IMR-90 (cell line): ENCODE measurements around the gene CLASRP. TPM values are rescaled to one million over a fixed set of nuclear protein-coding genes. Genes with fewer than 3 reads are reported as not detected.

Experiments
- ATAC-seq: fragments of 200-7000 bp; cut with Tn5 transposase; 2 replicates; pipeline ENCODE4 v1.9.1; 2020; ENCODE audit warnings: low read depth, mild to moderate bottlenecking, moderate library complexity
- BruUV-seq: library from RNA; stranded (reverse); fragments of 400-500 nt; replicated peaks from 2 replicates; lab custom pipeline; 2021; lab: Mats Ljungman, UMichigan
- CTCF ChIA-PET: fragments of 300-600 bp; formaldehyde crosslinking; extraction: SDS; loops from one replicate; lab custom pipeline; 2021; ENCODE audit warnings: antibody characterized with exemption; lab: Yijun Ruan, JAX
- POLR2A ChIA-PET: fragments of 300-600 bp; sonication (Branson Sonifier 250); formaldehyde crosslinking; loops from one replicate; lab custom pipeline; 2022; ENCODE audit warnings: antibody characterized with exemption; ENCODE audit not compliant: unreplicated experiment; lab: Charles Lee
- DNase-seq: peaks from one replicate; pipeline ENCODE4 v3.0.0; 2013
- H2AFZ ChIP-seq: replicated peaks from 2 replicates; pipeline ENCODE3; 2013; ENCODE audit warnings: low read length, mild to moderate bottlenecking; ENCODE audit not compliant: poor library complexity
- H2AK5ac ChIP-seq: 2 replicates; pipeline ENCODE4 v1.6.1; 2013; ENCODE audit warnings: low read depth, low read length, inconsistent platforms
- H2AK9ac ChIP-seq: replicated peaks from 2 replicates; pipeline ENCODE3; 2013; ENCODE audit warnings: mild to moderate bottlenecking, low read depth, low read length, moderate library complexity; ENCODE audit not compliant: poor library complexity
- H2BK120ac ChIP-seq: 2 replicates; pipeline ENCODE4 v1.6.1; 2013; ENCODE audit warnings: low read depth, low read length, inconsistent platforms
- H2BK15ac ChIP-seq: 3 replicates; pipeline ENCODE4 v1.6.1; 2013; ENCODE audit warnings: low read depth, low read length, inconsistent platforms
- H2BK20ac ChIP-seq: 2 replicates; pipeline ENCODE4 v1.6.1; 2013; ENCODE audit warnings: low read depth, mild to moderate bottlenecking, inconsistent platforms, low read length, moderate library complexity
- H2BK5ac ChIP-seq: 2 replicates; pipeline ENCODE4 v1.6.1; 2013; ENCODE audit warnings: mild to moderate bottlenecking, low read depth, low read length, inconsistent platforms; ENCODE audit not compliant: poor library complexity, severe bottlenecking
- H3K14ac ChIP-seq: replicated peaks from 2 replicates; pipeline ENCODE4 v1.6.1; 2013; ENCODE audit warnings: low read depth, low read length, inconsistent platforms
- H3K18ac ChIP-seq: 2 replicates; pipeline ENCODE4 v1.6.1; 2013; ENCODE audit warnings: low read depth, low read length, control low read depth
- H3K23ac ChIP-seq: 2 replicates; pipeline ENCODE4 v1.6.1; 2013; ENCODE audit warnings: low read depth, low read length, inconsistent platforms
- H3K27ac ChIP-seq: 2 replicates; pipeline ENCODE4 v1.5.1; 2013; ENCODE audit warnings: mild to moderate bottlenecking, control low read depth, low read length; ENCODE audit not compliant: insufficient read depth
- H3K27me3 ChIP-seq: 2 replicates; pipeline ENCODE4 v1.6.1; 2013; ENCODE audit warnings: low read length; ENCODE audit not compliant: control insufficient read depth, insufficient read depth
- H3K36me3 ChIP-seq: 2 replicates; pipeline ENCODE4 v1.6.1; 2013; ENCODE audit warnings: low read length, mixed read lengths; ENCODE audit not compliant: control insufficient read depth, insufficient read depth
- H3K4ac ChIP-seq: 2 replicates; pipeline ENCODE4 v1.6.1; 2013; ENCODE audit warnings: low read depth, low read length, inconsistent platforms
- H3K4me1 ChIP-seq: 2 replicates; pipeline ENCODE4 v1.6.1; 2013; ENCODE audit warnings: low read length, mixed read lengths; ENCODE audit not compliant: control insufficient read depth, insufficient read depth
- H3K4me2 ChIP-seq: 2 replicates; pipeline ENCODE4 v1.6.1; 2013; ENCODE audit warnings: low read depth, mild to moderate bottlenecking, control low read depth, low read length, moderate library complexity
- H3K4me3 ChIP-seq: 2 replicates; pipeline ENCODE4 v1.5.1; 2013; ENCODE audit warnings: low read depth, mild to moderate bottlenecking, control low read depth, low read length, moderate library complexity; ENCODE audit not compliant: insufficient read depth
- H3K56ac ChIP-seq: 2 replicates; pipeline ENCODE4 v1.6.1; 2013; ENCODE audit warnings: low read length, inconsistent platforms; ENCODE audit not compliant: insufficient read depth; ENCODE audit errors: extremely low read depth
- H3K79me1 ChIP-seq, 2 experiments: 2 replicates each; pipeline ENCODE4 v1.6.1; 2013; ENCODE audit warnings: low read length in 2 of 2, inconsistent platforms in 1 of 2, low read depth in 1 of 2
- H3K9ac ChIP-seq: 2 replicates; pipeline ENCODE4 v1.6.1; 2013; ENCODE audit warnings: low read depth, low read length, control low read depth
- H3K9me1 ChIP-seq: 2 replicates; pipeline ENCODE4 v1.6.1; 2013; ENCODE audit warnings: low read length, inconsistent platforms; ENCODE audit not compliant: insufficient read depth
- H3K9me3 ChIP-seq: 2 replicates; pipeline ENCODE4 v1.6.1; 2013; ENCODE audit warnings: low read length; ENCODE audit not compliant: control insufficient read depth, insufficient read depth
- H4K20me1 ChIP-seq: 2 replicates; pipeline ENCODE4 v1.6.1; 2013; ENCODE audit warnings: low read length, inconsistent platforms; ENCODE audit not compliant: insufficient read depth
- H4K5ac ChIP-seq: 2 replicates; pipeline ENCODE4 v1.6.1; 2013; ENCODE audit warnings: mild to moderate bottlenecking, low read depth, low read length, control low read depth
- H4K8ac ChIP-seq, 2 experiments: 2 replicates each; pipeline ENCODE4 v1.6.1; 2013; ENCODE audit warnings: low read depth in 2 of 2, low read length in 2 of 2, control low read depth in 1 of 2, inconsistent platforms in 1 of 2
- H4K91ac ChIP-seq: 2 replicates; pipeline ENCODE4 v1.6.1; 2013; ENCODE audit warnings: low read depth, low read length, inconsistent platforms; ENCODE audit not compliant: insufficient read depth
- BHLHE40 ChIP-seq: fragments of 150-350 bp; IDR thresholded peaks from 2 replicates; pipeline ENCODE4 v1.6.1; 2016; ENCODE audit warnings: mild to moderate bottlenecking, low read depth, low read length
- CEBPB ChIP-seq: IDR thresholded peaks from 2 replicates; pipeline ENCODE4 v1.6.1; 2012; ENCODE audit warnings: low read depth, low read length, improper control_type of control experiment
- CHD1 ChIP-seq: IDR thresholded peaks from 2 replicates; pipeline ENCODE4 v1.6.1; 2012; ENCODE audit warnings: low read depth, low read length, improper control_type of control experiment
- CTCF ChIP-seq: conservative IDR thresholded peaks from 2 replicates; pipeline ENCODE4 v1.5.1; 2012; ENCODE audit warnings: mild to moderate bottlenecking, low read depth, low read length, improper control_type of control experiment
- ELK1 ChIP-seq: fragments of 150-350 bp; IDR thresholded peaks from 2 replicates; pipeline ENCODE4 v1.6.1; 2016; ENCODE audit warnings: low read depth, mild to moderate bottlenecking, low read length, moderate library complexity, borderline replicate concordance
- FOS ChIP-seq: fragments of 150-350 bp; IDR thresholded peaks from 2 replicates; pipeline ENCODE4 v1.6.1; 2016; ENCODE audit warnings: low read depth, low read length
- MAFK ChIP-seq: IDR thresholded peaks from 2 replicates; pipeline ENCODE4 v1.6.1; 2012; ENCODE audit warnings: low read depth, low read length, improper control_type of control experiment
- MAZ ChIP-seq: IDR thresholded peaks from 2 replicates; pipeline ENCODE4 v1.6.1; 2012; ENCODE audit warnings: low read depth, mild to moderate bottlenecking, low read length, improper control_type of control experiment, moderate library complexity, borderline replicate concordance
- MXI1 ChIP-seq: IDR thresholded peaks from 2 replicates; pipeline ENCODE4 v1.6.1; 2012; ENCODE audit warnings: low read depth, mild to moderate bottlenecking, low read length, moderate library complexity, borderline replicate concordance
- POLR2A ChIP-seq: IDR thresholded peaks from 2 replicates; pipeline ENCODE4 v1.6.1; 2012; ENCODE audit warnings: mild to moderate bottlenecking, low read depth, low read length
- RAD21 ChIP-seq: IDR thresholded peaks from 2 replicates; pipeline ENCODE4 v1.6.1; 2012; ENCODE audit warnings: low read length, improper control_type of control experiment
- RCOR1 ChIP-seq: IDR thresholded peaks from 2 replicates; pipeline ENCODE4 v1.6.1; 2012; ENCODE audit warnings: mild to moderate bottlenecking, low read length, improper control_type of control experiment; ENCODE audit not compliant: insufficient replicate concordance
- RFX5 ChIP-seq: IDR thresholded peaks from 2 replicates; pipeline ENCODE4 v1.8.0; 2012; ENCODE audit warnings: low read depth, mild to moderate bottlenecking, low read length, moderate library complexity
- SMC3 ChIP-seq: fragments of 150-350 bp; IDR thresholded peaks from 2 replicates; pipeline ENCODE4 v1.6.1; 2016; ENCODE audit warnings: low read depth, mild to moderate bottlenecking, antibody characterized with exemption, low read length, moderate library complexity
- USF2 ChIP-seq: fragments of 150-350 bp; IDR thresholded peaks from 2 replicates; pipeline ENCODE4 v1.6.1; 2017; ENCODE audit warnings: mild to moderate bottlenecking, antibody characterized with exemption, low read length, low read depth
- WGBS, 2 experiments: methylation state at CpG; one replicate each; pipeline versions ENCODE4 v1.1.5 to v1.1.7; 2013; ENCODE audit warnings: missing lambda C conversion rate in 2 of 2; ENCODE audit not compliant: insufficient read length in 1 of 2; ENCODE audit errors: extremely low coverage in 2 of 2; 5-methylcytosine and 5-hydroxymethylcytosine counted together
- dilution Hi-C: fragments of 300-500 bp; cut with HindIII; formaldehyde crosslinking; loops from one replicate; pipeline ENCODE4 v1.14.3; 2018; ENCODE audit warnings: low sequenced_read_pairs; ENCODE audit not compliant: unreplicated experiment
- in situ Hi-C: fragments of 300-500 bp; cut with MboI; formaldehyde crosslinking; loops from 3 replicates; pipeline ENCODE4 v1.14.3; 2019; ENCODE audit warnings: low sequenced_read_pairs, inconsistent platforms, mixed read lengths
- intact Hi-C: fragments of 100-400 bp; cut with micrococcal nuclease; formaldehyde crosslinking; loops from 2 replicates; pipeline ENCODE4 v1.10.0; 2022
- polyA plus RNA-seq, 3 experiments: library from polyadenylated mRNA; depleted of rRNA; stranded (reverse); fragments of >200 nt; gene quantifications; 2 replicates each; pipeline ENCODE4 v1.2.3, GENCODE V29; 2012; ENCODE audit warnings: low replicate concordance in 1 of 3
- total RNA-seq: library from RNA; depleted of rRNA; stranded (reverse); fragments of >200 nt; gene quantifications from 2 replicates; pipeline ENCODE4 v1.2.3, GENCODE V29; 2012

The CLASRP gene
- total and polyA plus RNA-seq, 2 of the 4 experiments (the other 2 are of a cell fraction): 19.9 to 31.7 TPM

- Histone ChIP-seq H2BK20ac (no peak overlapping the region), H3K4me3 (no peak overlapping the region), H2BK120ac (no peak overlapping the region), H3K27me3 (no peaks in the 10 kb centered on the region), H4K8ac (no peak overlapping the region), H2AK9ac (no peak overlapping the region), H3K4me1 (no peaks in the 10 kb centered on the region), H3K27ac (no peak overlapping the region), H2AFZ (no peak overlapping the region), H4K20me1 (peaks cover 22% of the 10 kb centered on the region), H3K18ac (no peak overlapping the region), H2BK5ac (no peak overlapping the region), H3K4me2 (no peak overlapping the region), H4K91ac (no peak overlapping the region), H3K14ac (no peak overlapping the region), H3K9me3 (no peaks in the 10 kb centered on the region), H3K9ac (no peak overlapping the region), H3K9me1 (no peaks in the 10 kb centered on the region), H2AK5ac (no peak overlapping the region), H4K5ac (no peak overlapping the region), H2BK15ac (no peak overlapping the region), H3K56ac (no peak overlapping the region), H3K4ac (no peak overlapping the region), H3K23ac (no peak overlapping the region), H3K79me1 (peaks cover 16 to 38% of the 10 kb centered on the region in 2 experiments), H3K36me3 (peaks cover 74% of the 10 kb centered on the region)
- DNase-seq: no peak
- ChIA-PET CTCF (no interaction called here), POLR2A (no interaction called here)
- no peak for TF ChIP-seq USF2
- TF ChIP-seq RCOR1: no peak
- TF ChIP-seq CHD1: no peak
- TF ChIP-seq BHLHE40: no peak
- TF ChIP-seq SMC3: no peak
- TF ChIP-seq RAD21: no peak
- no peak for TF ChIP-seq MAFK
- no peak for TF ChIP-seq FOS
- TF ChIP-seq ELK1: no peak
- TF ChIP-seq MAZ: no peak
- TF ChIP-seq MXI1: no peak
- TF ChIP-seq CEBPB: no peak
- TF ChIP-seq CTCF: no peak
- TF ChIP-seq POLR2A: no peak
- TF ChIP-seq RFX5: no peak
- BruUV-seq: no TSS peak
- intact Hi-C loops (no loop called here), in situ Hi-C loops (no loop called here), dilution Hi-C loops (no loop called here)
- ATAC-seq: no peak
- 100% methylated on average over 1 of the region's 4 CpGs; no CpG with 5 or more reads in 1 of the 2 experiments for WGBS, 2 experiments
Observed at GRCh38 chr19:45061965-45062364, 23.1 kb downstream of the CLASRP start.
